Stomach (tissue), 4 donors: Measurements from ENCODE around the gene GPR50.

ENCODE experiments used
- CTCF ChIP-seq, 7 experiments: fragments of 450-650 bp in 4 of 7; fragments of 200-600 bp in 3 of 7; sonication (generic) in 3 of 7; IDR thresholded peaks; one replicate each; pipeline ENCODE4 v1.5.1; 2016 to 2019; ENCODE audit warnings: antibody characterized with exemption in 7 of 7, control low read depth in 2 of 7, mild to moderate bottlenecking in 1 of 7
- EP300 ChIP-seq: sonication (generic); formaldehyde crosslinking; IDR thresholded peaks from one replicate; pipeline ENCODE4 v1.6.1; 2017; ENCODE audit warnings: antibody characterized with exemption
- POLR2AphosphoS5 ChIP-seq, 3 donors: sonication (generic); formaldehyde crosslinking; IDR thresholded peaks; one replicate each; pipeline ENCODE4 v1.6.1; 2016; ENCODE audit warnings: antibody characterized with exemption in 3 of 3

GRCh38 chrX:151227627-151228026 lies 51.2 kb downstream of the GPR50 start:
- TF ChIP-seq EP300 (no peak), POLR2AphosphoS5 (IDR thresholded peaks at IDR 0.05) (no peak), CTCF (IDR thresholded peaks at IDR 0.05) (no peak)
